SK-N-SH (cell line): ENCODE measurements around the gene CLEC4G.

Experiments used
- CHD2 ChIP-seq: fragments of 150-350 bp; IDR thresholded peaks from 2 replicates; pipeline ENCODE4 v1.6.1; 2018; ENCODE audit warnings: low read length; ENCODE audit not compliant: partially characterized antibody
- EP300 ChIP-seq, 2 experiments: IDR thresholded peaks; 2 replicates each; pipeline versions ENCODE4 v1.4.0 to v1.6.1; 2012; ENCODE audit warnings: borderline replicate concordance in 1 of 2, low read depth in 1 of 2, low read length in 1 of 2
- FOXJ3 ChIP-seq: sonication (generic); formaldehyde crosslinking; IDR thresholded peaks from 2 replicates; pipeline ENCODE4 v1.5.1; 2020; ENCODE audit warnings: mild to moderate bottlenecking, missing genetic modification reagents
- POLR2AphosphoS5 ChIP-seq: IDR thresholded peaks from 2 replicates; pipeline ENCODE4 v1.6.1; 2012; ENCODE audit warnings: low read depth, low read length
- RFX5 ChIP-seq: IDR thresholded peaks from 2 replicates; pipeline ENCODE4 v1.6.1; 2012; ENCODE audit warnings: mild to moderate bottlenecking, improper control_type of control experiment, low read length
- SIN3A ChIP-seq: IDR thresholded peaks from 2 replicates; pipeline ENCODE4 v1.6.1; 2012; ENCODE audit warnings: low read depth, mild to moderate bottlenecking, low read length, moderate library complexity, borderline replicate concordance
- TEAD4 ChIP-seq: IDR thresholded peaks from 2 replicates; pipeline ENCODE4 v1.4.0; 2012; ENCODE audit warnings: mild to moderate bottlenecking, borderline replicate concordance; ENCODE audit not compliant: insufficient read depth
- TF ChIP-seq, protein P1 (sequence below): fragments of 150-350 bp; IDR thresholded peaks from 2 replicates; pipeline ENCODE4 v1.6.1; 2017; ENCODE audit warnings: antibody characterized with exemption, low read length, low read depth, borderline replicate concordance
- TF ChIP-seq, protein P2 (sequence below): fragments of 200-600 bp; sonication (generic); IDR thresholded peaks from 2 replicates; pipeline ENCODE4 v1.6.1; 2017; ENCODE audit warnings: antibody characterized with exemption, mild to moderate bottlenecking, moderate library complexity

DNA sequence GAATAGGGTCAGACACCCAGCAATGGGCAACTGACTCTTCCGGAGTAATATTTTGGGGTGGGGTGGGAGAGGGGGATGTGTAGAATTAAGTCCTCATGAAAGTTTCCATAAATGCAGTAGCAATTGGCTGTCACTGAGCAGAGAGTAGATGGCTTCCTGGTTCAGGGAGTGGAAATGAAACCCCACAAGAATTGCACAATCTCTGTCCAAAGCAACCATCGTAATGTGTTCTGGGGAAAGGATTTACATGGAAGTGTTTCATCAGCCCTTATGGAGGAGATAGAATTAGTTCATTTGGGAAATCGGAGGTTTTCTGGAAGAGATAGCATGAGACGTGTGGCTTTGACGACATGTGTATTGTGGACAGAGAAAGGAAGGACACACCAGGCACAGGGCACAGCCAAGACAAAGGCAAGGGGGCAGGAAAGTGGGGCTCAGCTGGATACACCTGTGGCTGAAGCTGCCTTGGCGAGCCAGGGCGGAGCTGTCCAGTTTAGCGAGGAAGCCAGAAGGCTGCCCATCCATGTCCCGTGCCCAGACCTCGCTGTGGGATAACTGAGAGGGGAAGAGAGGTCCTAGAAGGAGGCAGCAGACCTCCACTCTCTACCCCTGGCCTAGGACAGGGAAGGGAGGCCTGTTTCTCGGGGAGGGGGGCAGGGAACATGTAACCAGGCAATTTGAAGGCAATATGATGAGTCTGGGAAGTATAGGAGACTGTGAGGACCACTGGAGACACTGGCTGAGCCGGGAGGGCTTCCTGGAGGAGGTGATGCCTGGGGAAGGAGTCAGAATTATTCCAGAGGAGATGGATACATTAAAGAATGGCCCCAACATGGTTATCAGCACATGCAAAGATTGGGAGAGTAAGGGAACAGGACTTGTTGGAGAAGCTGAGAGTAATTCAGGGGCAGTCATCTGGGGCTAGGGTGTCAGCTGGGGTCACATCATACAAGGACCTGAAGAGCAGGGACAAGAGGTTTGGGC is 2.6 kb upstream of the CLEC4G start:
- TF ChIP-seq, protein P1, sequence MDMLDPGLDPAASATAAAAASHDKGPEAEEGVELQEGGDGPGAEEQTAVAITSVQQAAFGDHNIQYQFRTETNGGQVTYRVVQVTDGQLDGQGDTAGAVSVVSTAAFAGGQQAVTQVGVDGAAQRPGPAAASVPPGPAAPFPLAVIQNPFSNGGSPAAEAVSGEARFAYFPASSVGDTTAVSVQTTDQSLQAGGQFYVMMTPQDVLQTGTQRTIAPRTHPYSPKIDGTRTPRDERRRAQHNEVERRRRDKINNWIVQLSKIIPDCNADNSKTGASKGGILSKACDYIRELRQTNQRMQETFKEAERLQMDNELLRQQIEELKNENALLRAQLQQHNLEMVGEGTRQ = no peak
- TF ChIP-seq RFX5 = no peak
- TF ChIP-seq, protein P2, sequence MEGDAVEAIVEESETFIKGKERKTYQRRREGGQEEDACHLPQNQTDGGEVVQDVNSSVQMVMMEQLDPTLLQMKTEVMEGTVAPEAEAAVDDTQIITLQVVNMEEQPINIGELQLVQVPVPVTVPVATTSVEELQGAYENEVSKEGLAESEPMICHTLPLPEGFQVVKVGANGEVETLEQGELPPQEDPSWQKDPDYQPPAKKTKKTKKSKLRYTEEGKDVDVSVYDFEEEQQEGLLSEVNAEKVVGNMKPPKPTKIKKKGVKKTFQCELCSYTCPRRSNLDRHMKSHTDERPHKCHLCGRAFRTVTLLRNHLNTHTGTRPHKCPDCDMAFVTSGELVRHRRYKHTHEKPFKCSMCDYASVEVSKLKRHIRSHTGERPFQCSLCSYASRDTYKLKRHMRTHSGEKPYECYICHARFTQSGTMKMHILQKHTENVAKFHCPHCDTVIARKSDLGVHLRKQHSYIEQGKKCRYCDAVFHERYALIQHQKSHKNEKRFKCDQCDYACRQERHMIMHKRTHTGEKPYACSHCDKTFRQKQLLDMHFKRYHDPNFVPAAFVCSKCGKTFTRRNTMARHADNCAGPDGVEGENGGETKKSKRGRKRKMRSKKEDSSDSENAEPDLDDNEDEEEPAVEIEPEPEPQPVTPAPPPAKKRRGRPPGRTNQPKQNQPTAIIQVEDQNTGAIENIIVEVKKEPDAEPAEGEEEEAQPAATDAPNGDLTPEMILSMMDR = no peak
- TF ChIP-seq FOXJ3 (CRISPR knock-in tag) = no peak
- no peak for TF ChIP-seq SIN3A
- TF ChIP-seq TEAD4 = no peak
- TF ChIP-seq POLR2AphosphoS5 = no peak
- TF ChIP-seq CHD2 = no peak
- TF ChIP-seq EP300 (IDR thresholded peaks at IDR 0.05; ENCODE audit: borderline replicate concordance in 1 of 2, low read depth in 1 of 2, low read length in 1 of 2) = no peak
